H4 (cell line): ENCODE results near the gene NEK5. TPM values are rescaled to one million over a fixed set of nuclear protein-coding genes. Genes with fewer than 3 reads are reported as not detected.

Experiments used
- total RNA-seq: library from RNA; depleted of rRNA; stranded (reverse); fragments of >200 nt; shearing (Covaris generic); gene quantifications from 2 replicates; pipeline ENCODE4 v1.2.3, GENCODE V29; 2014; rRNA removed

The NEK5 gene
- total RNA-seq, 1 experiment from 2014 or later: 0.08 TPM

Other genes with a start within 250 kb of the NEK5 start
- 1.8 and 2.4 TPM in 2 replicates for gene ATP7B, start 117.6 kb downstream of the NEK5 start, total RNA-seq
- gene ALG11, start 116.7 kb downstream of the NEK5 start, total RNA-seq: 17.6 and 22.3 TPM in 2 replicates
- gene UTP14C, start 104.4 kb downstream of the NEK5 start, total RNA-seq: 4.2 and 5.0 TPM in 2 replicates
- 2.1 and 4.2 TPM in 2 replicates for gene NEK3, start 30.5 kb upstream of the NEK5 start, total RNA-seq